K562 (cell line): ENCODE results near the gene SLC66A3. TPM values are rescaled to one million over a fixed set of nuclear protein-coding genes. Genes with fewer than 3 reads are reported as not detected.

Source experiments
- ARHGAP35 ChIP-seq: fragments of 450-650 bp; IDR thresholded peaks from 2 replicates; pipeline ENCODE4 v1.6.1; 2018; ENCODE audit not compliant: partially characterized antibody
- CBX8 ChIP-seq: fragments of 200-600 bp; sonication (generic); IDR thresholded peaks from 2 replicates; pipeline ENCODE4 v1.6.1; 2012; ENCODE audit warnings: borderline replicate concordance, mixed run types, low read depth, mild to moderate bottlenecking, moderate library complexity, mixed read lengths, low read length, control low read depth, inconsistent platforms; ENCODE audit not compliant: poor library complexity, severe bottlenecking; ENCODE audit errors: extremely low read depth
- CEBPB ChIP-seq: fragments of 450-650 bp; IDR thresholded peaks from 2 replicates; pipeline ENCODE4 v1.6.1; 2016; ENCODE audit warnings: missing genetic modification characterization, missing compliant biosample characterization
- DIDO1 ChIP-seq: fragments of 450-650 bp; IDR thresholded peaks from 2 replicates; pipeline ENCODE4 v1.6.1; 2016; ENCODE audit warnings: low read depth, missing biosample characterization, missing genetic modification characterization
- EGR1 ChIP-seq: fragments of 450-650 bp; conservative IDR thresholded peaks from 2 replicates; pipeline ENCODE4 v1.6.1; 2017; ENCODE audit warnings: mild to moderate bottlenecking
- GATAD2A ChIP-seq: fragments of 450-650 bp; IDR thresholded peaks from 2 replicates; pipeline ENCODE4 v1.6.1; 2017
- SMARCB1 ChIP-seq: IDR thresholded peaks from 2 replicates; pipeline ENCODE4 v1.6.1; 2011; ENCODE audit warnings: improper control_type of control experiment, low read depth; ENCODE audit not compliant: insufficient read length
- THAP7 ChIP-seq: fragments of 250-450 bp; sonication (Bioruptor Pico); IDR thresholded peaks from 2 replicates; pipeline ENCODE4 v1.5.0; 2021
- TRIM25 ChIP-seq: fragments of 450-650 bp; IDR thresholded peaks from 2 replicates; pipeline ENCODE4 v1.7.0; 2016; ENCODE audit warnings: borderline replicate concordance
- UBTF ChIP-seq, 2 experiments: IDR thresholded peaks; 2 replicates each; pipeline ENCODE4 v1.6.1; 2012; ENCODE audit warnings: improper control_type of control experiment in 2 of 2, low read depth in 2 of 2, low read length in 2 of 2, borderline replicate concordance in 1 of 2
- ZBTB1 ChIP-seq: sonication (generic); formaldehyde crosslinking; IDR thresholded peaks from 2 replicates; pipeline ENCODE4 v1.8.1; 2023; ENCODE audit warnings: missing genetic modification reagents, low read depth, mild to moderate bottlenecking, borderline replicate concordance
- ZNF398 ChIP-seq: fragments of 250-450 bp; sonication (Bioruptor Pico); IDR thresholded peaks from 2 replicates; pipeline ENCODE4 v1.8.0; 2021; ENCODE audit warnings: moderate library complexity, mild to moderate bottlenecking, inconsistent platforms
- ZNF780A ChIP-seq: fragments of 250-450 bp; sonication (Bioruptor Pico); IDR thresholded peaks from 2 replicates; pipeline ENCODE4 v1.5.0; 2021; ENCODE audit warnings: mild to moderate bottlenecking
- ZZZ3 ChIP-seq: fragments of 450-650 bp; IDR thresholded peaks from 2 replicates; pipeline ENCODE4 v1.6.1; 2016; ENCODE audit warnings: antibody characterized with exemption, mild to moderate bottlenecking, moderate library complexity
- polyA plus RNA-seq, 8 experiments: library from polyadenylated mRNA; depleted of rRNA in 4 of 8; stranded (reverse) in 5 of 8; unstranded in 3 of 8; fragments of >200 nt; fragmentation: Nextera tagmentation in 2 of 8; fragmentation: Illumina TruSeq in 1 of 8; extraction: Ambion mirVana in 2 of 8; extraction: Trizol in 1 of 8; gene quantifications; 2 replicates each; pipeline versions ENCODE4 v1.2.1 to v1.2.3, GENCODE V29; 2011 to 2014; ENCODE audit warnings: inconsistent platforms in 1 of 8, missing spikeins in 1 of 8
- total RNA-seq, 7 experiments: library from RNA; depleted of rRNA in 6 of 7; stranded (reverse); fragments of >200 nt in 6 of 7; fragmentation: Illumina TruSeq in 2 of 7; extraction: Trizol in 2 of 7; gene quantifications; 2 replicates each; pipeline versions ENCODE4 v1.2.1 to v1.2.3, GENCODE V29; 2011 to 2021; ENCODE audit warnings: low replicate concordance in 1 of 7
- TF ChIP-seq, protein P1 (sequence below), 2 experiments: fragments of 450-650 bp in 1 of 2; sonication (generic) in 1 of 2; formaldehyde crosslinking in 1 of 2; IDR thresholded peaks in 1 of 2; conservative IDR thresholded peaks in 1 of 2; 2 replicates each; pipeline versions ENCODE4 v1.6.1 to v1.8.1; 2016 to 2023; ENCODE audit warnings: mild to moderate bottlenecking in 2 of 2, moderate library complexity in 2 of 2, inconsistent platforms in 1 of 2, missing genetic modification reagents in 1 of 2
- TF ChIP-seq, protein P2 (sequence below): sonication (generic); formaldehyde crosslinking; IDR thresholded peaks from 2 replicates; pipeline ENCODE4 v1.8.1; 2023; ENCODE audit warnings: mild to moderate bottlenecking, missing genetic modification reagents

Gene SLC66A3
- total and polyA plus RNA-seq, 9 of the 15 experiments (the other 6 are each of a cell fraction or from before 2014, with no cell fraction given), result 2.8 to 30.0 (median 9.1) TPM

GRCh38 chr2:11122380-11122779 is 32.9 kb upstream of the SLC66A3 start (continued):
- TF ChIP-seq TRIM25 (no peak), ZNF780A (CRISPR knock-in tag) (no peak), ZNF398 (CRISPR knock-in tag) (no peak), ZBTB1 (CRISPR knock-in tag) (peak; percentile 93; the same call in 1 of the 2 replicates), DIDO1 (tag) (peak; percentile 47; the same call in 1 of the 2 replicates), ARHGAP35 (no peak), SMARCB1 (no peak), UBTF (IDR thresholded peaks at IDR 0.05; ENCODE audit: borderline replicate concordance in 1 of 2, low read depth in 2 of 2, low read length in 2 of 2) (no peak), ZZZ3 (no peak), EGR1 (no peak), GATAD2A (no peak), CEBPB (tag) (no peak), THAP7 (CRISPR knock-in tag) (no peak), CBX8 (no peak)
- TF ChIP-seq, protein P1, sequence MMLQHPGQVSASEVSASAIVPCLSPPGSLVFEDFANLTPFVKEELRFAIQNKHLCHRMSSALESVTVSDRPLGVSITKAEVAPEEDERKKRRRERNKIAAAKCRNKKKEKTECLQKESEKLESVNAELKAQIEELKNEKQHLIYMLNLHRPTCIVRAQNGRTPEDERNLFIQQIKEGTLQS (IDR thresholded peaks at IDR 0.05), result peak; percentile 44; the same call in 1 of the 2 replicates
- TF ChIP-seq, protein P1 (CRISPR knock-in tag; conservative IDR thresholded peaks at IDR 0.05), result no peak
- TF ChIP-seq, protein P2, sequence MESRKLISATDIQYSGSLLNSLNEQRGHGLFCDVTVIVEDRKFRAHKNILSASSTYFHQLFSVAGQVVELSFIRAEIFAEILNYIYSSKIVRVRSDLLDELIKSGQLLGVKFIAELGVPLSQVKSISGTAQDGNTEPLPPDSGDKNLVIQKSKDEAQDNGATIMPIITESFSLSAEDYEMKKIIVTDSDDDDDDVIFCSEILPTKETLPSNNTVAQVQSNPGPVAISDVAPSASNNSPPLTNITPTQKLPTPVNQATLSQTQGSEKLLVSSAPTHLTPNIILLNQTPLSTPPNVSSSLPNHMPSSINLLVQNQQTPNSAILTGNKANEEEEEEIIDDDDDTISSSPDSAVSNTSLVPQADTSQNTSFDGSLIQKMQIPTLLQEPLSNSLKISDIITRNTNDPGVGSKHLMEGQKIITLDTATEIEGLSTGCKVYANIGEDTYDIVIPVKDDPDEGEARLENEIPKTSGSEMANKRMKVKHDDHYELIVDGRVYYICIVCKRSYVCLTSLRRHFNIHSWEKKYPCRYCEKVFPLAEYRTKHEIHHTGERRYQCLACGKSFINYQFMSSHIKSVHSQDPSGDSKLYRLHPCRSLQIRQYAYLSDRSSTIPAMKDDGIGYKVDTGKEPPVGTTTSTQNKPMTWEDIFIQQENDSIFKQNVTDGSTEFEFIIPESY, result no peak
